ENCODE data around the gene GPALPP1.

Gene GPALPP1

GRCh38 chr13:45021250-45021649 lies 31.9 kb downstream of the GPALPP1 start:
- no peaks in the 10 kb centered on the region for H3K27me3 Mint-ChIP-seq
- ATAC-seq (replicated peaks) (no peak), DNase-seq (no peak)
- no peaks in the 10 kb centered on the region for H3K9me3 Mint-ChIP-seq
- H3K4me3 Mint-ChIP-seq, result no peak overlapping the region
- H3K4me1 Mint-ChIP-seq (ENCODE audit: low read depth in 2 of 2), result no peaks in the 10 kb centered on the region
- H3K36me3 Mint-ChIP-seq (ENCODE audit: insufficient read depth), result peaks cover 51% of the 10 kb centered on the region
- no peak overlapping the region for H3K27ac Mint-ChIP-seq

GRCh38 chr13:45024847-45025246 lies 35.5 kb downstream of the GPALPP1 start:
- H3K9me3 Mint-ChIP-seq, result no peaks in the 10 kb centered on the region
- ATAC-seq (replicated peaks) (no peak), DNase-seq (no peak)
- peaks cover 39% of the 10 kb centered on the region for H3K36me3 Mint-ChIP-seq (ENCODE audit: insufficient read depth)
- no peaks in the 10 kb centered on the region for H3K27me3 Mint-ChIP-seq
- no peaks in the 10 kb centered on the region for H3K4me1 Mint-ChIP-seq (ENCODE audit: low read depth in 2 of 2)
- H3K4me3 Mint-ChIP-seq, result no peak overlapping the region
- no peak overlapping the region for H3K27ac Mint-ChIP-seq

GRCh38 chr13:45034342-45034741 lies 45.0 kb downstream of the GPALPP1 start:
- Mint-ChIP-seq H3K9me3 (no peaks in the 10 kb centered on the region), H3K36me3 (ENCODE audit: insufficient read depth) (peaks cover 17% of the 10 kb centered on the region), H3K4me3 (no peak overlapping the region), H3K4me1 (ENCODE audit: low read depth in 2 of 2) (no peaks in the 10 kb centered on the region), H3K27ac (no peak overlapping the region), H3K27me3 (no peaks in the 10 kb centered on the region)
- no peak for DNase-seq
- no peak for ATAC-seq (replicated peaks)

- no peaks in the 10 kb centered on the region for H3K9me3 Mint-ChIP-seq
- ATAC-seq (replicated peaks), result no peak
- no peak overlapping the region for H3K27ac Mint-ChIP-seq
- H3K4me3 Mint-ChIP-seq, result no peak overlapping the region
- peaks cover 11% of the 10 kb centered on the region for H3K36me3 Mint-ChIP-seq (ENCODE audit: insufficient read depth)
- no peak for DNase-seq
- H3K4me1 Mint-ChIP-seq (ENCODE audit: low read depth in 2 of 2), result no peaks in the 10 kb centered on the region
- no peaks in the 10 kb centered on the region for H3K27me3 Mint-ChIP-seq
These were observed 46.9 kb downstream of the GPALPP1 start for GRCh38 chr13:45036206-45036605.

- no peak overlapping the region for H3K27ac Mint-ChIP-seq
- no peaks in the 10 kb centered on the region for H3K36me3 Mint-ChIP-seq (ENCODE audit: insufficient read depth)
- H3K27me3 Mint-ChIP-seq, result peaks cover 0 to 17% of the 10 kb centered on the region in 2 donors
- DNase-seq (no peak), ATAC-seq (replicated peaks) (no peak)
- no peaks in the 10 kb centered on the region for H3K4me1 Mint-ChIP-seq (ENCODE audit: low read depth in 2 of 2)
- H3K9me3 Mint-ChIP-seq, result no peaks in the 10 kb centered on the region
- H3K4me3 Mint-ChIP-seq, result no peak overlapping the region
These were observed 50.8 kb downstream of the GPALPP1 start for GRCh38 chr13:45040173-45040572.

GRCh38 chr13:45040622-45041021 lies 51.3 kb downstream of the GPALPP1 start:
- no peaks in the 10 kb centered on the region for H3K36me3 Mint-ChIP-seq (ENCODE audit: insufficient read depth)
- H3K27me3 Mint-ChIP-seq, result peaks cover 0 to 17% of the 10 kb centered on the region in 2 donors
- H3K9me3 Mint-ChIP-seq, result no peaks in the 10 kb centered on the region
- no peak overlapping the region for H3K4me3 Mint-ChIP-seq
- H3K4me1 Mint-ChIP-seq (ENCODE audit: low read depth in 2 of 2), result no peaks in the 10 kb centered on the region
- DNase-seq (no peak), ATAC-seq (replicated peaks) (no peak)
- no peak overlapping the region for H3K27ac Mint-ChIP-seq

GRCh38 chr13:45042539-45042938 lies 53.2 kb downstream of the GPALPP1 start:
- no peaks in the 10 kb centered on the region for H3K9me3 Mint-ChIP-seq

GRCh38 chr13:45046445-45046844 lies 57.1 kb downstream of the GPALPP1 start:
- Mint-ChIP-seq H3K9me3 (no peaks in the 10 kb centered on the region), H3K4me3 (peak overlapping the region; percentile 58 to 64), H3K27ac (no peak overlapping the region), H3K36me3 (ENCODE audit: insufficient read depth) (peaks cover 3% of the 10 kb centered on the region), H3K4me1 (ENCODE audit: low read depth in 2 of 2) (peaks cover 0 to 6% of the 10 kb centered on the region in 2 donors), H3K27me3 (peaks cover 8 to 29% of the 10 kb centered on the region in 2 donors)
- ATAC-seq (replicated peaks) (no peak), DNase-seq (no peak)

More at GRCh38 chr13:45042539-45042938, 53.2 kb downstream of the GPALPP1 start:
- no peak overlapping the region for H3K27ac Mint-ChIP-seq
- H3K4me1 Mint-ChIP-seq (ENCODE audit: low read depth in 2 of 2), result peaks cover 0 to 5% of the 10 kb centered on the region in 2 donors
- H3K4me3 Mint-ChIP-seq, result no peak overlapping the region
- no peak for DNase-seq
- ATAC-seq (replicated peaks), result no peak
- H3K27me3 Mint-ChIP-seq, result peaks cover 0 to 24% of the 10 kb centered on the region in 2 donors
- no peaks in the 10 kb centered on the region for H3K36me3 Mint-ChIP-seq (ENCODE audit: insufficient read depth)

GRCh38 chr13:45047394-45048310 lies 58.3 kb downstream of the GPALPP1 start:
- Mint-ChIP-seq H3K36me3 (ENCODE audit: insufficient read depth) (peaks cover 3% of the 10 kb centered on the region), H3K27ac (no peak overlapping the region)

GRCh38 chr13:45048890-45049407 lies 59.6 kb downstream of the GPALPP1 start:
- DNase-seq, result no peak
- peaks cover 3% of the 10 kb centered on the region for H3K36me3 Mint-ChIP-seq (ENCODE audit: insufficient read depth)
- peaks cover 0 to 6% of the 10 kb centered on the region in 2 donors for H3K4me1 Mint-ChIP-seq (ENCODE audit: low read depth in 2 of 2)
- no peaks in the 10 kb centered on the region for H3K9me3 Mint-ChIP-seq
- ATAC-seq (replicated peaks), result no peak
- H3K27ac Mint-ChIP-seq, result no peak overlapping the region
- no peak overlapping the region for H3K4me3 Mint-ChIP-seq
- H3K27me3 Mint-ChIP-seq, result peaks cover 10 to 18% of the 10 kb centered on the region in 2 donors

More at GRCh38 chr13:45047394-45048310, 58.3 kb downstream of the GPALPP1 start:
- Mint-ChIP-seq H3K4me1 (ENCODE audit: low read depth in 2 of 2) (peaks cover 0 to 6% of the 10 kb centered on the region in 2 donors), H3K4me3 (peak overlapping the region; percentile 58 to 64), H3K27me3 (peaks cover 10 to 29% of the 10 kb centered on the region in 2 donors), H3K9me3 (no peaks in the 10 kb centered on the region)
- ATAC-seq (replicated peaks) (peak; percentile 98), DNase-seq (peak; percentile 71 to 77 (median 72))

- Mint-ChIP-seq H3K36me3 (ENCODE audit: insufficient read depth) (peaks cover 3% of the 10 kb centered on the region), H3K27ac (no peak overlapping the region), H3K4me3 (no peak overlapping the region), H3K4me1 (ENCODE audit: low read depth in 2 of 2) (peaks cover 0 to 6% of the 10 kb centered on the region in 2 donors), H3K9me3 (no peaks in the 10 kb centered on the region), H3K27me3 (peaks cover 10 to 15% of the 10 kb centered on the region in 2 donors)
- DNase-seq (no peak), ATAC-seq (replicated peaks) (no peak)
These were observed 60.1 kb downstream of the GPALPP1 start for GRCh38 chr13:45049478-45049877.

- Mint-ChIP-seq H3K36me3 (ENCODE audit: insufficient read depth) (peaks cover 3% of the 10 kb centered on the region), H3K27ac (no peak overlapping the region), H3K4me1 (ENCODE audit: low read depth in 2 of 2) (peaks cover 2 to 9% of the 10 kb centered on the region in 2 donors), H3K4me3 (no peak overlapping the region), H3K9me3 (no peaks in the 10 kb centered on the region), H3K27me3 (peaks cover 9 to 10% of the 10 kb centered on the region in 2 donors)
- DNase-seq (no peak), ATAC-seq (replicated peaks) (no peak)
These were observed 62.0 kb downstream of the GPALPP1 start for GRCh38 chr13:45051315-45051714.

GRCh38 chr13:45055198-45055901 lies 66.0 kb downstream of the GPALPP1 start:
- peak; percentile 37 for ATAC-seq (replicated peaks)
- peaks cover 3% of the 10 kb centered on the region for H3K36me3 Mint-ChIP-seq (ENCODE audit: insufficient read depth)
- peaks cover 23 to 27% of the 10 kb centered on the region in 2 donors for H3K27me3 Mint-ChIP-seq
- H3K4me1 Mint-ChIP-seq (ENCODE audit: low read depth in 2 of 2), result peaks cover 2 to 3% of the 10 kb centered on the region in 2 donors
- H3K27ac Mint-ChIP-seq, result peak overlapping the region in 1 of 2 donors; percentile 33
- H3K4me3 Mint-ChIP-seq, result no peak overlapping the region
- DNase-seq, result no peak
- no peaks in the 10 kb centered on the region for H3K9me3 Mint-ChIP-seq

Measured in effector memory CD8-positive, alpha-beta T cell (primary cell).